ENCODE data around the gene ITSN1.

Gene ITSN1

DNA sequence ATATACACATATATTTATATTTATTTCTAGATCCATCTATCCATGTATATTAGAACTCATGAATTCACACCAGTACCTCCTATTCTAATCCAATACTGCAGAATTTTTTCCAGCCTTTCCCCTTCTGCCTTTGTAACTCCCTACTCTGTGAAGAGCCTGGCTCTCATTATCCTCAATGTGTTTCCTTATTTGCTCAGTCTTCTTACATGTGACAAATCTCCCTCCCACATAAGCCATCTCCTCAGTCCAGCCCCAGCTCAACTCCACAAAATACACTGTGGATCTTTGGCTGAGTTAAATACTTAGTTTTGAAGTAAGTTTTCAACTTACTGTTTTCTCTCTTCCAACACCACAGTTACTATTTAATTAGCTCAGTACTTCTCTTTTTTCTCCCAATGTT lies 227.6 kb downstream of the ITSN1 start:
- DNase-seq, result no peak

DNA sequence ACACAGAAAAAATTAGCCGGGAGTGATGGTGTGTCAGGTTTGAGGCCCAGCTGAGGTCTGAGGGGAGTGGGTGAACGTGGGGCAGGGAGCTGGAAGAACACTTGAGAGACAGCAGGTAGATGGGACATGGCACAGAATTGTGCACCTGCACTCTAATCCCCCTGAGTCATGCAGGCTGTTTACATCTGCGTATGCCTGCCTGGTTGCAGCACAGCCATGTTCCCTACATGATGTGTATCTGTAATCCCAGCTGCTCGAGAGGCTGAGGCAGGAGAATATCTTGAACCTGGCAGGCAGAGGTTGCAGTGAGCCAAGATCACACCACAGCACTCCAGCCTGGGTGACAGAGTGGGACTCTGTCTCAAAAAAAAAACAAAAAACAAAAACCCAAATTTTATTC lies 228.5 kb downstream of the ITSN1 start:
- no peak for DNase-seq

DNA sequence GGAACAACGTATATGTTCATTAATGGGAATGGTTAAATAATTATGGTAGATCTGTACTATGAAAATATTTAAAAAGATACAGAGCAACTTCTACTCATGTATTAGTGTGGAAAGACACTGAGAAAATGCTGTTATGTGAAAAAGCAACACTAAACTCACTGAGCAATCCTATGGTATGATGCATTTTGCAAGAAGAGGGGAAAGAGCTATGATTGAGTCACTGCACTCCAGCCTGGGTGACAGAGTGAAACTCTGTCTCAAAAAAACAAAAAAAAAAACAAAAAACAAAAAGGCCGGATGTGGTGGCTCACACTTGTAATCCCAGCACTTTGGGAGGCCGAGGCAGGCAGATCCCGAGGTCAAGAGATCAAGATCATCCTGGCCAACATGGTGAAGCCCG lies 228.9 kb downstream of the ITSN1 start:
- DNase-seq, result no peak

DNA sequence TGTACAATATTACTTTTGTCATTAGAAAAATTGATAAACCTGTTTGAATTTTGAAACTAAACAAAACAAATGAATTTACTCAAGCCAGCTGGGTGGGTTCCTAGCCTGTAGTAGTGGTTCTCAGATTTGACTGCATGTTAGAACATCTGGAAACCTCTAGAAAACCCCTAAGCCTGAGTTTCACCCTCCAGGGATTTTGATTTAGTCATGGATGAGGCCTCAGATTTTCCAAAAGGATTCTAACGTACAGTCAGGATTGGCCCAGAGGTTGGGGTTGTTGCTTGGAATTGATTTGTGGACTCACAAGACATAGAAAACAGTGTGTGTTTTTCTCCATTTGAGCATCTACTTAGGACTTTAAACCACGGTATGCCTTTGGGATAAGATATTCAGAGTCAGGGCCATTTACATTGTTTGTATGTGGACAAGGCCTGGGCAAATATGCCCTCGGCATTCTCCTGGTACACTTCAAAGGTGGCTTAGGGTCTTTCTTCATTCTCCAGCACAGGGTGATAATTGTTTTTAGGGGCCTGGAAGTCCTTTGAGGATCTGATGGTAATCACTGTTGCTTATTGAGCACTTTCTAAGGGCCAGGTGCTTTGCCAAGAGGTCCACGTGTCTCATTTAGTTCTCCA lies 230.7 kb downstream of the ITSN1 start:
- no peak for DNase-seq

DNA sequence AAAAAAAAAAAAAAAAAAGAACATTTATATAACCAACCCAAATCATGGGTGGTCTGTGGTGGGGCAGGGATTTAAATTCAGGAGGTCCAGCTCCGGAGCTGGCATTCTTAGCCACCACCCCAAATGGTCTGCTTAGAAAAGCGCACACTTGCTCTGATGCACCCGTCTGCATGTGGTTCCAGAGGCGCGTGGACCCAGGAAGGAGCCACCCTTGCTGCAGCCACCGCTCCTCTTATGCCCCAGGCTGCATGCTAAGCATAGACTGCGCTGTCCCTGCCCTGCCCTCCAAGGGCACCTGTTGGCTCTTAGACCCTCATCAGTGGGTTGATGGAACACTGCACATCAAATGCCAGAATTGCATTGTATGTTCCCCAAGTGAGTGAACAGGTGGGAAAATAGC lies 231.9 kb downstream of the ITSN1 start:
- DNase-seq, result no peak

DNA sequence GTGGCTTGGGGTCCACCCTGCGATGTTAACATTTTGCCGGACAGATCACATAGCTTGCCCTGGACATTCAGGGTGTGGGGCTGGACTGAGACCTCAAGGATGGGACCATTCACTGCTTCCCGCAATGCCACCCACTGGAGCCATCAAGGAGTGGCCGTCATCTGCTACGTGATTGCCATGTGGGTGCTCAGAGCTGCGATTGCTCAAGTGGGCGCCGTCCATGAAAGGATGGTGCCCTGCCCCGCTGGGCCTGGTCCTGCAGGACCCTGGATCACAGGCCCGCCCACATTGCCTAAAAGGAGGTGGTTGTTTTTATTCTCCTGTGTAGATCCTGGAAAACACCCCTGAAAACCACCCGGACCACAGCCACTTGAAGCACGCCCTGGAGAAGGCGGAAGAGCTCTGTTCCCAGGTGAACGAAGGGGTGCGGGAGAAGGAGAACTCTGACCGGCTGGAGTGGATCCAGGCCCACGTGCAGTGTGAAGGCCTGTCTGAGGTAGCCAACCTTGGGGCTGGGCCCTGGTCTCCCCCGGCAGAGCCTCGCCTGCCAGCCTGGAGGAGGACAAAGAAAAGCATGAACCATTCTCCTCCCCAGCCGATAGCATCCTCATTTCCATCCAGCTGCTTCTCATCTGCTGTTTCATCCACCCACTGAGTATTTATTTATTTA lies 232.9 kb downstream of the ITSN1 start:
- DNase-seq, result no peak

DNA sequence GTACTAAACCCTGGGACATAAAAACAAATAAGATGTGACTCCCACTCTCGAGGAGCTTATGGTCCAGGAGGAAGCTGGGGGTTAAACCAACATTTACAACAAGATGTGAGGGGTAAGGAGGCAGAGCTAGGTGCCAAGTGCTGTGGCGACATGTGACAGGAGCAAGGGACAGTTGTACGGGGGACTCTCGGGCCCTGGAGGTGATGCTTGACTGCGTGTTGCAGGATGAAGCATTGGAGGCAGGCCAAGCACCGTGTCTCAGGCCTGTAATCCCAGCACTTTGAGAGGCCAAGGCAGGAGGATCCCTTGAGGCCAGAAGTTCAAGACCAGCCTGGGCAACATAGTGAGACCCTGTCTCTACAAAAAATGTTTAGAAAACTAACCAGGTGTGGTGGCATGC lies 236.5 kb downstream of the ITSN1 start:
- no peak for DNase-seq

DNA sequence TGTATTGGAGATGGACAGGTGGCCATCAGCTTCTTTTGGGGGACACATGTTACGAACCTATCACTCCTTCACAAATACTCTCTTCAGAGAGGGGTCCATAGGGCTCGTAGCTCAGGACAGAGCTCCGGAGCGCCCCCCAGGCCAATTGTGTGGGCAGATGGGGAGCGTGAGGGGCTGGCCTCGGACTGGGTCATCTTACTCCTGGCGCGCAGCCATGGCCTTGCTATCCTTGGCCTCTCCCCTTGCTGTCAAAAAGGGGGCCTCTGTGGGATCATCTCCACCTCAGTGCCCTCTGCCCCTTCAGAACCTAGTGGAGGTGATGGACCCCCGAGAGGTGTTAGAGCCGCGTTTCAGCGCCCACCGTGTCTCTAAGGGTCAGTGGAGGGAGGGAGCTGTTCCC lies 238.3 kb downstream of the ITSN1 start:
- DNase-seq, result no peak

DNA sequence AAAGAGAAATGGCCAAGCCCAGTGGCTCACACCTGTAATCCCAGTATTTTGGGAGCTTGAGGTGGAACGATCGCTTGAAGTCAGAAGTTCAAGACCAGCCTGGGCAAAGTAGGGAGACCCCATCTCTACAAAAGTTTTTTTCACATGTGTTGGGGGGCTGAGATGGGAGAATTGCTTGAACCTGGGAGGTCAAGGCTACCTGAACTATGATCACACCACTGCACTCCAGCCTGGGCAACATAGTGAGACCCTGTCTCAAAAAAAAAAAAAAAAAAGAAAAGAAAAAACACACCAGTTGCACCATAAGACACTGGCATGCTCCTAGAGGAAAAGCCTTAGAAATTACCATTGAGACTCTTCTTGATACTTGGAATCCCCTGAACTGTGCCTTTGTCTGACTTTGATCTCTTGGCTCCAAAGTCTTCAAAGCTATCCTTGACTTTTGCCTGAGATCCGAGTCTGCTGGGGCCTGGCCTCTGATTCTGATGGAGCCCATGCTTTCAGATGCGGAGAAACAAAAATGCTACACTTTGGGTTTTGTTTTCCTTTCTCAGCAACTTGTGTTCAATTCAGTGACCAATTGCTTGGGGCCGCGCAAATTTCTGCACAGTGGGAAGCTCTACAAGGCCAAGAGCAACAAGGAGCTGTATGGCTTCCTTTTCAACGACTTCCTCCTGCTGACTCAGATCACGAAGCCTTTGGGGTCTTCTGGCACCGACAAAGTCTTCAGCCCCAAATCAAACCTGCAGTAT lies 239.6 kb downstream of the ITSN1 start:
- no peak for DNase-seq

DNA sequence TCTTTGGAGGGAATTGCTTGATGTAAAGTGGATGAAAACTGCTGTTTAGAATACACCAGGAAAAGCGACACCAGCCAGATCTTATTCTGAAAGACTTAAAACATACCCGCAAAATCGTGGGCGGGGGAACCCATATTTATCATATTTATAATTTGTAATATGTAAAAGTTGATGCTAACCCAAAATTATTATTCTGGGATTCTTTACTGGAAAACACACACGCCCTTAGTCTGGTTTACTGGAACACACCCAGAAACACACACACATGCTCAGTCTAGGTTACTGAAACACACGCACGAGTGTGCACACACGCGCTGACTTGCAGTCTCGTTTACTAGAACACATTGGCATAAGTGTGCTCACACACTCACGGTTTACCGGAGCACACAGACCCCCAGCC lies 240.8 kb downstream of the ITSN1 start:
- DNase-seq, result no peak

DNA sequence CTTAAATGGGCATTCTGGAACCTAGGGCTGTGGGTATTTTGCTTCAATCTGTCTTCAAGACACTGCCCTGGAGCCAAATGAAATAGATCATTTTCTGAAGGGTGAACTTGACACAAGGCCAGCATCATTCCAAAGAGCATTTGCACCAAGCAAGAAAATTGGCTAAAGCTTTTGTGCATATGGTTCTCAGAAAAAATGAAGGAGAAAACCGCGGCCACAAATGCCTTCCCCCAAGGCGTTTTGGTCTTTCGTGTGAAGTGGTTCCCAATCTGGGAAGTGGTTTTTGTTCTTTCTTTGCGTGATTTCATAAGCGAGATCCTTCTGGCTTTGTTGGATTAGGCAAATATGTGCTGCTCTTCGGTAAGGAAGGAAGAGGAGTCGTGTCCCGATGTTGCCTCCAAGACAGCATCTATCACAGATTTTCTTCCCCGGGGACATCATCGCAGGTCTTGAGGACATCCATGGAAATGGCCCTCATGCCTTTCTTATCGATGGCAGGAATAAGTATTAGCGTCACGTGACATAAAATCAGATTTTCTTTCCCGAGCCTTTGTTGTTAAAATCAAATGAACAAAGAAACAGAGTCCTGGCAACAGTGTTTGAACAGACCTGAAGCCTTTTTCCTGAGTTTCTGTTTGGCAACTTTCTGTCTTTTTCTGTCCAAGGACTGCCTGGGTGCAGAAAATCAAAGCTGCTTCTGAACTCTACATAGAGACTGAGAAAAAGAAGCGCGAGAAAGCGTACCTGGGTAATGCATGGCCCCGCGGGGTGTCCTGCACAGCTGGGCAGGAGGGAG lies 242.3 kb downstream of the ITSN1 start:
- DNase-seq, result no peak

DNA sequence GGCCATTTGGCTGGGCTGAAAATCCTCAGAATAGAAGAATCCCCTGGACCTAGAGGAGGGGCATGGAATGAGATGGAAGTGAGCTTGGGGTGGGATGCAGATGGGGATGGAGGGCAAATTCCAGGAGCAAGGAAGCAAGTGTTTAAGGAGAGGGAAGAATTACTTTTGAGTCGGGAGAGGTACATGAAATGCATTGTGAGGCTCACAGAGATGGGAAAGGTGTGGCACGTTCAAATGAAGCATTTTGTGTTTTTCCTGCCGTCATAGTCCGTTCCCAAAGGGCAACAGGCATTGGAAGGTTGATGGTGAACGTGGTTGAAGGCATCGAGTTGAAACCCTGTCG lies 242.8 kb downstream of the ITSN1 start:
- DNase-seq, result no peak

DNA sequence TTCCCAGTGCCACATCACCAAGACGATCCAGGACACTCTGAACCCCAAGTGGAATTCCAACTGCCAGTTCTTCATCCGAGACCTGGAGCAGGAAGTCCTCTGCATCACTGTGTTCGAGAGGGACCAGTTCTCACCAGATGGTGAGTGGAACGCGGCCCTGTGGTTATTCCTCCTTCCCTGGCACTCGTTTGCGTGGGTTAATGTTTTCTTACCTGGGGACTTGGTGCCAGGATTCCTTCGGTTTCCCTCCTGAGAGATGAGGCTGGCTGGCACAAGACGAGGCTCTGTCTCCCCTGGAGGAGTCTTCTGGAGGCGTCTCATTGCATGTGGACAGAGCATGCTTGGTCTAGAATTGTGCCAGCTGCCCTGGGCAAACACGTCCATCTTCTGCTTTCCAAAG lies 244.0 kb downstream of the ITSN1 start:
- no peak for DNase-seq

DNA sequence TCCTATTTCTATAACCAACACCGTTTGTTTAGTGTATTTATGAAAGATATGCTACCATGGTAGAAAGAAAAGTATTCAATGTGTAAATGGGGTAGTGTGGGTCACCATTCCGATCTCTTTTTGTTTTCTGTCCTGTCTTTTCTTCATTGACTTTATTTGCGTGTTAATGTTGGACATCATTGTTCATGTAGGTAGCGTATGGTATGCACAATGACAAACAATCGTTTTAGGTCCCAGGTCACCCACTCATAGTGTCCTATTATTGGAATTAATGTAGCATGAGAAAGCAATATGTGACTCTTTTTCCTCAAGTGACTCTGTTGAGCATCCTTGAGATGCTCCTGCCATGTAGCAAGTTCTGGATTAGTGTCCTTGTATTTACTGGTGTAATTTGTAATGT lies 247.9 kb downstream of the ITSN1 start:
- DNase-seq, result no peak

DNA sequence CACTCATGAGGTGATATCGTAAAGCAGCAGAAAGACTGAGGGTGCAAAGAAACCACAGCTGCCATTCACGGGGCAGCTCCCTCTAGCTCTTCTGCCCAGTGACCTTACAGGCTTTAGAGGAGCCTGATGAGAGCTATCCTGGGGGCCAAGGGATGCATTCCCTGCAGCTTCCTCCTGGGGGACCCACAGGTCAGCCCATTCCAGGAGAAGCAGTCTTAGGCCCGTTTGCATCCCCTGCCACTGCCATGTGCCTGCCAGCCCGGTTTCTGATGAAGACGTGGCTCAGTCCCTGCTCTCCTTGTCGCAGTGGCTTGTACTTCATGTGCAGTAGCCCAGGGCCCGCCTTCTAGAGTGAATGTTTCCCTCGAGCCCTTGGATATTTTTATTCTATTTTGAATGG lies 250.6 kb downstream of the ITSN1 start:
- no peak for DNase-seq

DNA sequence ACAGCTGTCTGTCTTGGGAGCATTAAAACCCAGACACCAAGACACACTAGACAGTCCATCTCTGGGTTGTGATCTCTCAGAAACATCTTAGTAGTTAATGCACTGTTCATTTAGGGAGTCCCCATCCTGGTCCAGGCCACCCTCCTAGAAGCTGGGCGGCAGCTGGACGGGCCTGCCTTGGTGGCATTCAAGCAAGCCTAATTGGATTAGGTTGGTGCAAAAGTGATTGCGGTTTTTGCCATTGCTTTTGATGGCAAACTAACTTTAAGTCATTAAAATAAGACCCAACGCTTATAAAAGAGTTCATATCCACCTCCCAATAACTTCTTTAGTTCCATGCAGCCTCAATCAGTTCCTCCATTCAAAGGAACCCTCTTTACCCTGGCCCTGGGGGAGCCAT lies 251.6 kb downstream of the ITSN1 start:
- DNase-seq, result no peak

DNA sequence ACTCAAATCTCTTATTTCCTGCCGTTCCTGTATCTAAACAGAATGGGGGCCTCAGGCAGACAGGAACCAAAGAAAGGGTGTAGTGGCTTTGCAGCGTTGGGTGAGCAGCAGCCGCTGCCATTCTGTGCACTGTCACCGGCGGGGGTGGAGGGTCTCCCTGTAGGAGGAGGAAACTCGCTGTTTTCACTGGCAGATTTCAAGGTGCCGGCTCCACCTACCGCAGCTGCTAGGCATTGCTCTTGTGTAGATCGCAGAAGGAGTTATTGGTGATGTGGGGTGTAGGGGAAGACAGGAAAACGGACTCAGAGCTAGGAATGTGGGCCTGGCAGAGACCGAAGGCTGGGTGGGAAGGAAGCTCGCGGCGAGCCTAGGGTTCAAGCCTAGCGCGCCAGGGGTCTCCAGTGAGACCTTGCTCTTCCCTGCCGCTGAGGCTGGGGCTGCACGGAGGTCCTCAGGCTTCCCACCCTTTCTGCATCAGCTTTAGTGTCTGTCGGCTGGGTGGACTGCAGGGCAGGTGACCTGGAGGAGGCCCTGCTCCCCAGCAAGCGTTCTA lies 252.5 kb downstream of the ITSN1 start:
- peak; percentile 13 for DNase-seq

DNA sequence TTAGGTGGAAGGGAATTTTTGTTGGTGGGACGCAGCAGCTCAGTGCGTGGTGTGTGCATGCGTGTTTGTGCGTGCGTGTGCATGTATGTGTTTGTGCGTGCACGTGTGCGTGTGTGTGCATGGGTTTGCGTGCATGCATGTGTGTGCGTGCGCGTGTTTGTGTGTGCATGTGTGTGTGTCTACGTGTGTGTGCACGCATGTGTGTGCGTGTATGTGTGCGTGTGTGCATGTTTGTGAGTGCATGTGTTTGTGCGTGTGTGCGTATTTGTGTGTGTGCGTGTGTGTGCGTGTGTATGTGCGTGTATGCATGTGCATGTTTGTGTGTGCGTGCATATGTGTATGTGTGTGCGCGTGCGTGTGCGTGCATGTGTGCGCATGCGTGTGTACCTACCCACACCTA lies 253.1 kb downstream of the ITSN1 start:
- DNase-seq, result no peak

DNA sequence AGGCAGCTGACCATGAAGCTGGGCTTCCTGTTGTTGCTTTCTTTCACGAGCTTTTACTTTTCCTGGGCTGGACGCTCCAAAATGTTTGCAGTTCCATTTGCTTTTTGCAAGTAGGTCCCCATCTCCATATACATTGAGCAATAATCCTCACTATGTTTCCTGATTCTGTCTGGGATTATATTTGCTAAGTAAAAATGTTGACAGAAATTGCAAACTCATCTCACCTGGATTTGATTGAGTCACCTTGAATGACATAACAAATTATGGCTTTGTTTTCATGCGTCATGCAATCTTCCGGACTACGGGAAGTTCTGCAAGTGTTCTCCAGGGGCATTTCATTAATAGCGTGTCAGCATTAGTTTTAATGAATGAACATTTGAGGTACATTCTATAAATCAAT lies 254.4 kb downstream of the ITSN1 start:
- no peak for DNase-seq

DNA sequence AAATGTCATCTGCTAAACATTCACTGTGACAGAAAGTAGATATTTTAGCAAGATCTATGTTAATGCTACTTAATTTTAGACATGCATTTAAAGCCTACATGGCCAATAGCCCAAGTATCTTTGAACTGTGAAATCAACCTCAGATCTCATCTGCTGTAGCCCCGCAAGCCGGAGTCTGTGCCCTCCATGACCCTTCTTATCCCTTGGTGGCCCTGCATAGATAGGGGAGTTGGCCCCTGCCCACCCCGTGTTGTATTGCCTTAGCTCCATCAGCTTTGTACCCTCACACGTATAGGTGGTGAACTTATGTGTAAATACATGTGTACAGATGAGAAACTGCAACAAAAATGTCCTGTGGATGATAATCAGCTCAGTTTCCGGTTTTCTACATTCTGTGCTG lies 254.8 kb downstream of the ITSN1 start:
- DNase-seq, result no peak

DNA sequence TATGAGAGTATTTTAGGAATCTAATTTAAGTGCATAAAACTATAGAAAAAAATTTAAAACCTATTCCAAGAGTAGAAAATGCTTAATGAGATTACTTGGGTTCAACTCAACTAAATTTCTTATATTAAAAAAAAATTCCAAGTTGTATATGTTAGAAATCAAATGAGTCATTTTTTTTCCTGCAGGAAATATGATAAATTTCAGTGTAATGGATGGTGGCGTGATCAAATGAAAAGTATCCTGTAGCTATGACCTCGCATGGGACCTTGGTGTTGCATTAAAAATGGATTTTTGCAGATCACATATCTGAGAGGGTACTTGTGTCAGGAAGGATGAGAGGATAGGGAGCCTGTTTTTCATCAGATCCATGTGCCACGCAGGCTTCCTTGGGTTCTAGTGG lies 255.4 kb downstream of the ITSN1 start:
- no peak for DNase-seq

DNA sequence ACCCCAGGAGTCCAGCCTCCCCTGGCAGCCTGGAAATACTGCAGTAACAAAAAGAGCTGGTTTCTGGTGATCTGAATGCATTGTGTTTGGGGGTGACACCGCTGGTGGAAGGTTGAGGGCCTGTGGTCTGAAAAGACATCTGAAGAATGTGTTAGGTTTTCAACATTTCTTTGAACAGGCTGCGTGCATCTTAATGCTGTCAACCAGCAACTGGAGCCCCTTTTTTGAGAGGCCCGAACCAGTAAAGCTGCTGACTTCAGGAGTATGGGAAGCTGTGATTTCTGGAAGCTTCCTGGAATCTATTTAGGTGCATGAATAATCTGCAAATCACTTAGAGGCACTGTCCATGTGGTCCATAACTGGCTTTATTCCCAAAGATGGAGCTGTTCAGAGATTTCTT lies 256.3 kb downstream of the ITSN1 start:
- DNase-seq, result no peak

DNA sequence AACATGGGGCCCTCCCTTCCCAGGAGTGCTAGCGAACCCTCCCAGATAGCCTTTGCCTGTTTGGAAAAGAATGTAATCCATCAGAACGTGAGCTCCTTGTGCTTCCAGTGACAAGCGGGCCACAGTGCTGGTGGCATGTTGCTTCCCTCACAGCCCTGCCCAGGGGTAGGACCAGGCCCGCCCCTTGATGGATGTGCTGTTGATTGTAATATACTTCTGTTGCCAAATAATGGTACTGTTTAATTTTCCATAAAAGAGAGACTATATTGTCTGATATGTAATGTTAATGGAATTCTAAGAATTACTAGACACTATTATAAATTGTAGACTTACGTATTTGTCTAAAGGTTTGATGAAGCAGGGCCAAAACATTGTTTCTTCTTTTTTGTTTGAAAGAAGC lies 256.9 kb downstream of the ITSN1 start:
- no peak for DNase-seq

Measured in NCI-H774 (cell line).